ENCODE data around the gene MINDY4.
A peak's percentile ranks its signal among the peaks of the same experiment; 100 is the strongest.

The MINDY4 gene

GRCh38 chr7:30771880-30772425 lies 736 bp downstream of the MINDY4 start:
- Histone ChIP-seq H3K56ac (ENCODE audit: low read length) (peak overlapping the region; percentile 83), H3K79me2 (ENCODE audit: control insufficient read depth, insufficient read depth, low read length) (no peaks in the 10 kb centered on the region), H3K27me3 (ENCODE audit: insufficient read depth, low read length, poor library complexity) (no peaks in the 10 kb centered on the region), H3K4me2 (ENCODE audit: low read length) (peak overlapping the region; percentile 66), H3K23ac (ENCODE audit: low read length) (no peak overlapping the region), H3K79me1 (ENCODE audit: low read length) (peaks cover 1% of the 10 kb centered on the region), H2BK5ac (ENCODE audit: low read length) (no peak overlapping the region), H2BK15ac (replicated peaks; ENCODE audit: low read depth) (no peak overlapping the region), H3K4me1 (ENCODE audit: control insufficient read depth, low read depth, low read length) (peaks cover 8% of the 10 kb centered on the region), H3K27ac (ENCODE audit: low read depth, low read length) (no peak overlapping the region), H2BK120ac (ENCODE audit: low read depth, low read length) (no peak overlapping the region), H4K5ac (ENCODE audit: low read length) (no peak overlapping the region), H3K4me3 (ENCODE audit: low read length) (peak overlapping the region; percentile 80), H4K8ac (ENCODE audit: low read depth, low read length) (no peak overlapping the region), H3K36me3 (ENCODE audit: control insufficient read depth, insufficient read depth, low read length) (no peaks in the 10 kb centered on the region), H2AK5ac (ENCODE audit: low read length) (no peak overlapping the region), H3K9ac (ENCODE audit: low read length) (peak overlapping the region; percentile 79), H3K4ac (ENCODE audit: low read depth, low read length) (no peak overlapping the region), H3K18ac (ENCODE audit: low read length) (peak overlapping the region; percentile 60)
- no peak for DNase-seq
- no CpG with 5 or more reads among the region's 15 CpGs for WGBS (ENCODE audit: extremely low coverage, insufficient coverage, low lambda C conversion rate)

- no peak overlapping the region for H3K18ac ChIP-seq (ENCODE audit: low read length)
- WGBS (ENCODE audit: extremely low coverage, insufficient coverage, low lambda C conversion rate), result no CpG with 5 or more reads among the region's 6 CpGs
- no peak overlapping the region for H2BK15ac ChIP-seq (replicated peaks; ENCODE audit: low read depth)
- no peak overlapping the region for H2BK120ac ChIP-seq (ENCODE audit: low read depth, low read length)
- H3K56ac ChIP-seq (ENCODE audit: low read length), result no peak overlapping the region
- no peak for DNase-seq
- no peak overlapping the region for H2BK5ac ChIP-seq (ENCODE audit: low read length)
- no peaks in the 10 kb centered on the region for H3K79me2 ChIP-seq (ENCODE audit: control insufficient read depth, insufficient read depth, low read length)
- no peak overlapping the region for H3K23ac ChIP-seq (ENCODE audit: low read length)
- H3K4me2 ChIP-seq (ENCODE audit: low read length), result no peak overlapping the region
- H3K4me3 ChIP-seq (ENCODE audit: low read length), result no peak overlapping the region
- H3K79me1 ChIP-seq (ENCODE audit: low read length), result peaks cover 1% of the 10 kb centered on the region
- H3K27ac ChIP-seq (ENCODE audit: low read depth, low read length), result no peak overlapping the region
- H4K8ac ChIP-seq (ENCODE audit: low read depth, low read length), result no peak overlapping the region
- H3K27me3 ChIP-seq (ENCODE audit: insufficient read depth, low read length, poor library complexity), result no peaks in the 10 kb centered on the region
- no peak overlapping the region for H2AK5ac ChIP-seq (ENCODE audit: low read length)
- H4K5ac ChIP-seq (ENCODE audit: low read length), result no peak overlapping the region
- H3K36me3 ChIP-seq (ENCODE audit: control insufficient read depth, insufficient read depth, low read length), result no peaks in the 10 kb centered on the region
- no peak overlapping the region for H3K9ac ChIP-seq (ENCODE audit: low read length)
- no peak overlapping the region for H3K4ac ChIP-seq (ENCODE audit: low read depth, low read length)
- H3K4me1 ChIP-seq (ENCODE audit: control insufficient read depth, low read depth, low read length), result peaks cover 8% of the 10 kb centered on the region
Measured at GRCh38 chr7:30772984-30773383, 1.8 kb downstream of the MINDY4 start.

GRCh38 chr7:30775992-30776391 lies 4.8 kb downstream of the MINDY4 start:
- no peak overlapping the region for H2BK120ac ChIP-seq (ENCODE audit: low read depth, low read length)
- H3K4me3 ChIP-seq (ENCODE audit: low read length), result no peak overlapping the region
- no peak overlapping the region for H3K23ac ChIP-seq (ENCODE audit: low read length)
- DNase-seq, result no peak
- peaks cover 1% of the 10 kb centered on the region for H3K79me1 ChIP-seq (ENCODE audit: low read length)
- H2BK5ac ChIP-seq (ENCODE audit: low read length), result no peak overlapping the region
- no peak overlapping the region for H4K5ac ChIP-seq (ENCODE audit: low read length)
- no peaks in the 10 kb centered on the region for H3K27me3 ChIP-seq (ENCODE audit: insufficient read depth, low read length, poor library complexity)
- no peak overlapping the region for H2BK15ac ChIP-seq (replicated peaks; ENCODE audit: low read depth)
- no peak overlapping the region for H4K8ac ChIP-seq (ENCODE audit: low read depth, low read length)
- no peak overlapping the region for H3K56ac ChIP-seq (ENCODE audit: low read length)
- H3K4me1 ChIP-seq (ENCODE audit: control insufficient read depth, low read depth, low read length), result peaks cover 2% of the 10 kb centered on the region
- H3K4ac ChIP-seq (ENCODE audit: low read depth, low read length), result no peak overlapping the region
- no peaks in the 10 kb centered on the region for H3K79me2 ChIP-seq (ENCODE audit: control insufficient read depth, insufficient read depth, low read length)
- no peak overlapping the region for H3K27ac ChIP-seq (ENCODE audit: low read depth, low read length)
- no peaks in the 10 kb centered on the region for H3K36me3 ChIP-seq (ENCODE audit: control insufficient read depth, insufficient read depth, low read length)
- no peak overlapping the region for H2AK5ac ChIP-seq (ENCODE audit: low read length)
- H3K9ac ChIP-seq (ENCODE audit: low read length), result no peak overlapping the region
- H3K4me2 ChIP-seq (ENCODE audit: low read length), result no peak overlapping the region
- H3K18ac ChIP-seq (ENCODE audit: low read length), result no peak overlapping the region

- no peak overlapping the region for H3K4ac ChIP-seq (ENCODE audit: low read depth, low read length)
- H2BK120ac ChIP-seq (ENCODE audit: low read depth, low read length), result no peak overlapping the region
- no peak for DNase-seq
- H3K56ac ChIP-seq (ENCODE audit: low read length), result no peak overlapping the region
- no peak overlapping the region for H3K4me2 ChIP-seq (ENCODE audit: low read length)
- H3K4me1 ChIP-seq (ENCODE audit: control insufficient read depth, low read depth, low read length), result peaks cover 2% of the 10 kb centered on the region
- H4K5ac ChIP-seq (ENCODE audit: low read length), result no peak overlapping the region
- no peak overlapping the region for H3K4me3 ChIP-seq (ENCODE audit: low read length)
- no peak overlapping the region for H3K9ac ChIP-seq (ENCODE audit: low read length)
- no CpG with 5 or more reads among the region's 4 CpGs for WGBS (ENCODE audit: extremely low coverage, insufficient coverage, low lambda C conversion rate)
- H2AK5ac ChIP-seq (ENCODE audit: low read length), result no peak overlapping the region
- no peak overlapping the region for H2BK5ac ChIP-seq (ENCODE audit: low read length)
- peaks cover 1% of the 10 kb centered on the region for H3K79me1 ChIP-seq (ENCODE audit: low read length)
- H3K27me3 ChIP-seq (ENCODE audit: insufficient read depth, low read length, poor library complexity), result no peaks in the 10 kb centered on the region
- no peaks in the 10 kb centered on the region for H3K36me3 ChIP-seq (ENCODE audit: control insufficient read depth, insufficient read depth, low read length)
- no peak overlapping the region for H3K18ac ChIP-seq (ENCODE audit: low read length)
- H2BK15ac ChIP-seq (replicated peaks; ENCODE audit: low read depth), result no peak overlapping the region
- no peak overlapping the region for H4K8ac ChIP-seq (ENCODE audit: low read depth, low read length)
- no peak overlapping the region for H3K23ac ChIP-seq (ENCODE audit: low read length)
- no peaks in the 10 kb centered on the region for H3K79me2 ChIP-seq (ENCODE audit: control insufficient read depth, insufficient read depth, low read length)
- H3K27ac ChIP-seq (ENCODE audit: low read depth, low read length), result no peak overlapping the region
Measured at GRCh38 chr7:30776971-30777370, 5.8 kb downstream of the MINDY4 start.

- no peaks in the 10 kb centered on the region for H3K27me3 ChIP-seq (ENCODE audit: insufficient read depth, low read length, poor library complexity)
- H3K4me3 ChIP-seq (ENCODE audit: low read length), result no peak overlapping the region
- H3K79me1 ChIP-seq (ENCODE audit: low read length), result no peaks in the 10 kb centered on the region
- no peaks in the 10 kb centered on the region for H3K4me1 ChIP-seq (ENCODE audit: control insufficient read depth, low read depth, low read length)
- H3K27ac ChIP-seq (ENCODE audit: low read depth, low read length), result no peak overlapping the region
- no peak overlapping the region for H4K5ac ChIP-seq (ENCODE audit: low read length)
- H3K18ac ChIP-seq (ENCODE audit: low read length), result no peak overlapping the region
- H3K4ac ChIP-seq (ENCODE audit: low read depth, low read length), result no peak overlapping the region
- no peaks in the 10 kb centered on the region for H3K79me2 ChIP-seq (ENCODE audit: control insufficient read depth, insufficient read depth, low read length)
- no peak overlapping the region for H3K23ac ChIP-seq (ENCODE audit: low read length)
- H2BK120ac ChIP-seq (ENCODE audit: low read depth, low read length), result no peak overlapping the region
- H3K9ac ChIP-seq (ENCODE audit: low read length), result no peak overlapping the region
- H2AK5ac ChIP-seq (ENCODE audit: low read length), result no peak overlapping the region
- H2BK15ac ChIP-seq (replicated peaks; ENCODE audit: low read depth), result no peak overlapping the region
- no peak overlapping the region for H3K4me2 ChIP-seq (ENCODE audit: low read length)
- no peak overlapping the region for H4K8ac ChIP-seq (ENCODE audit: low read depth, low read length)
- DNase-seq, result no peak
- H2BK5ac ChIP-seq (ENCODE audit: low read length), result no peak overlapping the region
- no peak overlapping the region for H3K56ac ChIP-seq (ENCODE audit: low read length)
- H3K36me3 ChIP-seq (ENCODE audit: control insufficient read depth, insufficient read depth, low read length), result no peaks in the 10 kb centered on the region
- WGBS (ENCODE audit: extremely low coverage, insufficient coverage, low lambda C conversion rate), result no CpG with 5 or more reads among the region's 15 CpGs
Measured at GRCh38 chr7:30778255-30779025, 7.2 kb downstream of the MINDY4 start.

GRCh38 chr7:30779574-30779973 lies 8.4 kb downstream of the MINDY4 start:
- H2BK120ac ChIP-seq (ENCODE audit: low read depth, low read length), result no peak overlapping the region
- no peak overlapping the region for H3K23ac ChIP-seq (ENCODE audit: low read length)
- no peak overlapping the region for H4K5ac ChIP-seq (ENCODE audit: low read length)
- H3K4me1 ChIP-seq (ENCODE audit: control insufficient read depth, low read depth, low read length), result no peaks in the 10 kb centered on the region
- H2BK5ac ChIP-seq (ENCODE audit: low read length), result no peak overlapping the region
- H3K79me2 ChIP-seq (ENCODE audit: control insufficient read depth, insufficient read depth, low read length), result no peaks in the 10 kb centered on the region
- H3K27ac ChIP-seq (ENCODE audit: low read depth, low read length), result no peak overlapping the region
- no peaks in the 10 kb centered on the region for H3K36me3 ChIP-seq (ENCODE audit: control insufficient read depth, insufficient read depth, low read length)
- no peaks in the 10 kb centered on the region for H3K27me3 ChIP-seq (ENCODE audit: insufficient read depth, low read length, poor library complexity)
- H3K9ac ChIP-seq (ENCODE audit: low read length), result no peak overlapping the region
- no peak overlapping the region for H3K18ac ChIP-seq (ENCODE audit: low read length)
- no peak for DNase-seq
- no peak overlapping the region for H2AK5ac ChIP-seq (ENCODE audit: low read length)
- H3K56ac ChIP-seq (ENCODE audit: low read length), result no peak overlapping the region
- H3K4me3 ChIP-seq (ENCODE audit: low read length), result no peak overlapping the region
- no peak overlapping the region for H3K4me2 ChIP-seq (ENCODE audit: low read length)
- WGBS (ENCODE audit: extremely low coverage, insufficient coverage, low lambda C conversion rate), result no CpG with 5 or more reads among the region's 5 CpGs
- no peak overlapping the region for H2BK15ac ChIP-seq (replicated peaks; ENCODE audit: low read depth)
- no peaks in the 10 kb centered on the region for H3K79me1 ChIP-seq (ENCODE audit: low read length)
- no peak overlapping the region for H4K8ac ChIP-seq (ENCODE audit: low read depth, low read length)
- H3K4ac ChIP-seq (ENCODE audit: low read depth, low read length), result no peak overlapping the region

All from mesendoderm (in vitro differentiated cells).